HG03097 (cell line): Measurements from ENCODE around the gene SPDYE1.

Experiments used
- ATAC-seq: cut with Tn5 transposase; IDR thresholded peaks from one replicate; pipeline ENCODE4 v1.9.1; 2021; ENCODE audit not compliant: unreplicated experiment, low FRiP score

Gene SPDYE1

GRCh38 chr7:44042221-44042620, 44.5 kb downstream of the SPDYE1 start:
- ATAC-seq = no peak

DNA sequence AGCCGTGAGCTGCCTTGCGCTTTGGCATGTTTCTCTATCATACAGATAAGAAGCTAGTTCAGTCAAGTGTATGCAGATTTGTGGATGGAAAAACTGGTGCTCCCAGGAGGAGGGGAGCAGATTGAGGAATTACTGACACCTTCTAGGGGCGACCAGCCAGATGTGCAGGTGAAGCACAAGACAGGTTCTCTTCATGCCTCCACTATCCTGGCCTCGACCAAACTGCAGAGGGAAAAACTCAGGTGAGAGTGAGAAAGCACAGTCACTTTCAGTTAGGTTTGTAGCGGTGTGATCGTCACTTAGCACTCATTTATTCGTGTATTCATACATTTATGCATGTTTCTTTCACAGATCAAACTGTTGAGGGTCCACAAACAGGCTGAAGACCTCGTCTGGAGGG, 46.2 kb downstream of the SPDYE1 start:
- ATAC-seq = no peak

DNA sequence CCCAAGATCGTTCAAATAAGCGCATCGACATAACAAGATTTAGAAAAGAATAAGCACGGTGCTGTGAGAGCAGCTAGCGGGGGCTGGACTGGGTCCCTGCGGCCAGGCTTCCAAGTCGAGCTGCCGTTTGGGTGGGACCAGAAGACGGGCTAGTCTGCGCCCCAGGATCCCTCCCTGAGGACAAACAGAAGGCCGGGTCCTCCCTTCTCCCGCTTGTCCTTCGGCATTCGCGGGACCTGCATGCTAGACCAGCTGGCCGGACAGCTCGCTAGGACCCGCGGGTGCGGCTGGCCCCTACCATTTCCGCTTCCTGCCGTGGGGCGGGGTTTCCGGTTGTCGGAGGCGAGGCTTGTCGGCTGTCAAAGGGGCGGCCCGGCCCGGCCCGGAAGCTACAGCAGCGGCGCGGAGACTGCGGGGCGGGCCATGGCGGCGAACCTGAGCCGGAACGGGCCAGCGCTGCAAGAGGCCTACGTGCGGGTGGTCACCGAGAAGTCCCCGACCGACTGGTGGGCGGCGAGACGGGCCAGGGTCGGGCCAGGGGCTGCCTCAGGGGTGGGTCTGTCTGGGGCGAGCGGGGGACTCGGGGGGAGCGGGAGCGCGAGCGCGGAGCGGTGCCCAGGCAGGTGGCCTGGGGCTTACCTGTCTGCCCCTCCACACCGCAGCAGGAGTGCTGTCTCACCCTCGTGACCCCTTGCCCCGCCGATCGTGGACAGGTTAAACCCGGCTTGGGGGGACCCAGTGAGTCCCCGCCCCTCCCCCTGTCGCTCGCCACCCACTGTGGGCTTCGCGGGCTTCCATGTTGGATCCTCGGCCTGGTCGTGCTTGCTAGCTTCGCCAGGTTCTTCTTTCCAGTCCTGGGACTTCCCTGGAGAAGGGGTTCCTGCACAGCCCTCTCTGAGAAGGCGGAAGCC, 46.9 kb downstream of the SPDYE1 start, which contains the start of gene DBNL:
Gene DBNL (plus strand): TSS at position 388 of the 911 bp plus-strand sequence. CDS start 36 bp downstream, at position 424.
- ATAC-seq = peak; percentile 60

DNA sequence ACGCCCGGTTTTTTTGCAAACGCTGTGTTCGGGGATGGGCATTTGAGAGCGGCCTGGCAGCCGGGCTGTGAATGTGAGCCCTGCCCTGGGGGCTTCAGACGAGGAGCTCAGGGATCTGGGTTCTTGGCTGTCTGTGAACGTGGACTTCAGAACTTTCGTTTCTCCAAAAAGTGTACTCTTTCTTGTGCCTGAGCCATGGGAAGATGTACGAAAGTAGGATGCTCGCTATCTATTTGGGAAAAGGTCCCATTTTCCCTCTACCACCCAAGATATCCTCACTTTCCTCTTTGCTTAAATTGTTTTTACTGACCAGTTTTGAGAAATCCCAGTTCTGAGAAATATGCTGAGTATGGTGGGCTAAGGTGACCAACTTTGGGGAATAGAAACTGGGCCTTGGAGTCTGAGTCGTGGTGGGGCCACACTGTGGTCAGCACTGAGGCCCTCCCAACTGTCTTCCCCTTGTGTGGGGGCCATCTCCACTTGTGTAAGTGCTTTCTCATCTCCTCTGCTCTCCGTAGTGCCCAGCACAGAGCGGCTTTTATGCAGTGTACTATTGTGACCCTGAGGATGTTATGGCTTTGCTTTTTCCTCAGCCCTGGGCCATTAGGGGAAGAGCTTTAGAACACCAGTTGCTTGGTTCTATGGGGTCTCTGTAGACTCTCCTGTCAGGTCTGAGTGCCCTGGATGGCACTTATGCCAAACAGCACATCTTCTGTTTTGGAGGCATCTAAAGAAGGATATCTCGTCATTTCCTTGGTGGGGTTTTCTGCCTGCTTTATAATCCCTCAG, 47.7 kb downstream of the SPDYE1 start:
- no peak for ATAC-seq

DNA sequence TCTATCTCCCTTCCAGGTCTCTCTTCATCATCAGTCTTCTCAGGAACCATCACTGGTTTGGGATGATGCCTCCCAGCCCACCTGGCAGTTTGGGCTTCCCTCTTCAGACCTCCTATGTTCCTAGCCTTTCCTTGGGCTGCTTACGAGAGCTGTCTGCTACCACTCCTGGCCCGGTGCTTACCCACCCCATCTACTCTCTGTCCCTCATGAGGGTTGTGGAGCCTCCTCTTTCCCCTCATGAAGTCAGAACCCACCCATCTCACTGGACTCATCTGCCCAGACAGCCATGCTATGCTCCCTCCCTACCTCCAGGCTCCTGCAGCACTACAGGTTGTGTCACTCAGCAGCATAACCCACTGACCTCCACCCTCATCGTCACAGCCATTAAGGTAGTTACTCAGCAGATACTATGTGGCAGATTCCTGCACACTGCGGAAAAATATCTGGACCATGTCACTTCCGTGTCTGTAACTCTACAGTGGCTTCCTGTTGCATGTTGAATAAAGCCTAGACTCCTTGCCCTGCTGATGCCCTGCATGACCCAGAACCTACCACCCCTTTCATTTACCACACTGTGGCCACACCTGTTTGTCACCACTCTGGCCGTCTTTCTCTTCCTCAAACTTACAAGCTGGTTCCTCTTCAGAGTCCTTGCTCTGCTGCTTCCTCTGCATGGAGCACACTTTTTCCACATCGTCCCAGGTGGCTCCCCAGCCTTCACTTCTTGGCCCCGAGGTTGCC, 48.8 kb downstream of the SPDYE1 start:
- ATAC-seq = peak; percentile 49

- no peak for ATAC-seq
These were observed 50.5 kb downstream of the SPDYE1 start for GRCh38 chr7:44048031-44048795.

GRCh38 chr7:44050121-44050914, 52.6 kb downstream of the SPDYE1 start:
- no peak for ATAC-seq

GRCh38 chr7:44050915-44051560, 53.3 kb downstream of the SPDYE1 start:
- no peak for ATAC-seq

DNA sequence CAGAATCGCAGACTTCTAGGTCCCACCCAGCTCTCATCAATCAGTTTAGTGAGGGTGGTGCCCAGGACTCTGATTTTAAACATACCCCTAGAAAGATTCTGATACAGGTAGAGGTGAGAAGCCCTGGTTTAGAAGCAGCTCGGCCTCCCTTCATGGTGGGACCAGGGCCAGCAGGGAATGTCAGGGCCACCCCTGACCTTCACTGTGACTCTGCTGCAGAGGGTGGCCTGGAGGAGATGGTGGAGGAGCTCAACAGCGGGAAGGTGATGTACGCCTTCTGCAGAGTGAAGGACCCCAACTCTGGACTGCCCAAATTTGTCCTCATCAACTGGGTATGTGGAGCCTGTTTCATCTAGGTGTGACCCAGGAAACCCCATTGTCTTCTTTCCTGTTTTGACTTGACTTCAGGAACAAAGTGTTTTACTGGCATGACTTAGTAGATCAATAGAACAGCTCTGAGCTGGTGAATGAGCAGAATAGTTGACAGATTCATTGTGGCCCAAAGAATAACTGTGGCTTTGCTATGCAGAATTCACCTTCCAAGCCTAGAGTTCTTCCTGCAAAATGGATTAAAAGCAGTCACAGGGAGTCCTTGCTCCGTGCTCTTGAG, 54.0 kb downstream of the SPDYE1 start:
- ATAC-seq = no peak

GRCh38 chr7:44052771-44053365, 55.2 kb downstream of the SPDYE1 start:
- no peak for ATAC-seq

- ATAC-seq = no peak
These were observed 59.0 kb downstream of the SPDYE1 start for GRCh38 chr7:44056681-44057080.

DNA sequence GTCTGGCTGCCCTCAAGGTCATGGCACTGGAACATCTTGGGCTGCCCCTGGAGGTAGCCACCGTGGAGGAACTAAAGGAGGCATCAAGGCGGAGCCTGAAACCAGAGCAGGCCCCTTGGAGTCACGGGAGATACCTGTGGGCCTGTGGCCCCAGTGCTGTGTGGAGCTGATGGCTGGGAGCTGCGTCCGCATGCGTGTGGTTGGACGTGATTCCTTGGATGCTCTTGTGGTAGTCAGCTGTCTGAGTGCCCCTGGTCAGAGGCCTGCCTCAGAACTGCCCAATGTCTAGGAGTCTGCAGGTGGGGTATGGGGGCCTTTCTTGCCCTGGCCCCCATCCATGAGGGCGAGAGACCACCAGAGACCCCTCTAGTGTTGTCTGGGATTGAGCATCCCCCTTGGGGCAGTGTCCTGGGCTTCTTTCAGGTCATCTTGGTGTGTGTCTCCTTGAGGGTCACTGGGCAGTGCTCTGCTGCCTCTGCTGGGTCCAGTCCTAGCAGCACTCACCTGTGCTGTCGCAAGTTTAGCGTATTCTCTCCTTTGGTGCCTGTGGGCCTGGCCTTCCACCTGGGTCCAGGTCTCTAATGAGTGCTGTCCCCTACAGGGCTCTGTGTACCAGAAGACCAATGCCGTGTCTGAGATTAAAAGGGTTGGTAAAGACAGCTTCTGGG, 59.6 kb downstream of the SPDYE1 start:
- ATAC-seq = no peak

DNA sequence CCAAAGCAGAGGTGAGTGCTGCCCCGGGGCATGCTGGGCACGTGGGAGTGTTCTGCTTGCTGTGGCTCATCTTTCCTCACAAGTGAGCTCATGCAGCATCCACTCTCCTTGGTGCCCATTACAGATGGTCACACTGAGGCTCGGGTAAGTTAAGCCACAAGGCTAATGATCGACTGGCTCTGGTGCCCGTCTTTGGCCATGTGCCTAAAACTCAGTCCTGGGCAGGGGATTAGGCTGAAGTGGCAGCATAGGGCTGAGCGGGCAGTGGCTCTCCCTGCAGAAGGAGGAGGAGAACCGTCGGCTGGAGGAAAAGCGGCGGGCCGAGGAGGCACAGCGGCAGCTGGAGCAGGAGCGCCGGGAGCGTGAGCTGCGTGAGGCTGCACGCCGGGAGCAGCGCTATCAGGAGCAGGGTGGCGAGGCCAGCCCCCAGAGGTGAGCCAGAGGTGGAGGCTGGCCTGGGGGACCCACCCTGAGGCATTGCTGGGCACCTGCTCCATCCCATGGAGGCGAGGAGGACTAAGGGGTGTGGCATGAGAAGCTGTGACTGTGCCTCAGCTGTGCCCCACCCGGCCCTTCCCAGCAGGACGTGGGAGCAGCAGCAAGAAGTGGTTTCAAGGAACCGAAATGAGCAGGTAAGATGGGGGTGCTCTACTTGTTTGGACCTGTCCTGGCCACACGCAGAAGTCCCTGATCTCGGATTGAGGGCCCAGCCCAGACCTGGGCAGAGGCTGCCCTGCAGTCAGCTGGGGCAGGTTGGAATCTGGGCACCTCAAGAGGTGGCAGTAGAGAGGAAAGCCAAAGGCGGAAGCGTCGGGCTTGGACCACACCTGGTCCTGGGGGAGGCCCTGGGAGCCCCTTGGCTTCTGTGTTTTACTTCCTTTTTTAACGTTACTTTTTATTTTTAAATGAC, 60.4 kb downstream of the SPDYE1 start:
- ATAC-seq = no peak

DNA sequence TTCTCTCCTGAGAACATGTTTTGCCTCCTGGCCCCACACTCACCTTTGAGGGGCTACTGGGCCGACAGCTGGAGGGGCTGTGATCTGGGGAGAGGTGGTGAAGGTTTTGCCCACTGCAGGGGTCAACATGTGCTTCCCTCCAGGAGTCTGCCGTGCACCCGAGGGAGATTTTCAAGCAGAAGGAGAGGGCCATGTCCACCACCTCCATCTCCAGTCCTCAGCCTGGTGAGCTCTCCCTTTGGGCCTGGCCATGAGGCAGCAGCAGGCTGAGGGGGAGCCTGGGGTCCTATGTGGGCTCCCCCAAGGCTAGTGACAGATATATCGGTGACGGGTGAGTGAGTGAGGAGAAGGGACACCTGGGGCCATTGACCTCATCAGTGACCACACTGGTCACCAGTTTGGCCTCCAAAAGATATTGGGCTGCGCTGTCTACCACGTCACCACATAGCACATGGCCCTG, 61.1 kb downstream of the SPDYE1 start:
- ATAC-seq = no peak

DNA sequence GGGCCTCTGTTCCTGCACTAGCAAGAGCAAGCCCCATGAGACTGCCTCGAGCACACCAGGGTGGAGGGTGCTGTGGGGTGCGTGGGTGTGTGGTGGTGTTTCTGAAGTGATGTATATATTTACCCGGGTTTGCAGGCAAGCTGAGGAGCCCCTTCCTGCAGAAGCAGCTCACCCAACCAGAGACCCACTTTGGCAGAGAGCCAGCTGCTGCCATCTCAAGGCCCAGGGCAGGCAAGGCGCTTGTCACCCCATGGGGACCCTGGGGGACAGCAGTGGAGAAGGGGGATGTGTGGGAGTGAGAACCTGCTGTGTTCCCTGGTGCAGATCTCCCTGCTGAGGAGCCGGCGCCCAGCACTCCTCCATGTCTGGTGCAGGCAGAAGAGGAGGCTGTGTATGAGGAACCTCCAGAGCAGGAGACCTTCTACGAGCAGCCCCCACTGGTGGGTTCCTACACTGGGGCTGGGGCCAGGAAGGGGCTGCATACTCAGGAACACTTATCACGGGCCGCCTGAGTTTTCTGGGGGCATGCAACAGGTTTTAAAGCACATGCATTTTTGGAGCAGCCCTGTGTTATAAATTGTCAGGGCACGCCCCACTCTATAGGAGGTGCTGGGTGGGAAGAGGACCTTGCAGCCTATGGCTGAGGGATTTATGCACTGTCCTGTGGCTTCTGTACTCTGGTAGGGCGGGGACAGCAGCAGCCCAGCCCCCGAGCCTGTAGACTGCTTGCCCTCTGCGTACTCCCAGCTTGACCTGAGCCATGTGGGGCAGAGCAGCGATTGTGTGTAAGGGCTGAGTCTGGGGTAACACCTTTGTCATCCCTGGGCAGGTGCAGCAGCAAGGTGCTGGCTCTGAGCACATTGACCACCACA, 61.8 kb downstream of the SPDYE1 start:
- ATAC-seq = no peak
